HepG2 (cell line): Measurements from ENCODE around the gene QRFP.

Experiments used
- CTCF ChIP-seq: sonication (generic); formaldehyde crosslinking; IDR thresholded peaks from 2 replicates; pipeline ENCODE4 v1.5.0; 2020; ENCODE audit warnings: mild to moderate bottlenecking, missing genetic modification reagents, moderate library complexity
- EED ChIP-seq: sonication (generic); formaldehyde crosslinking; IDR thresholded peaks from 2 replicates; pipeline ENCODE4 v1.5.0; 2020; ENCODE audit warnings: mild to moderate bottlenecking, missing genetic modification reagents
- EZH2 ChIP-seq: conservative IDR thresholded peaks from 2 replicates; pipeline ENCODE4 v1.6.1; 2012; ENCODE audit warnings: mild to moderate bottlenecking, low read depth, low read length, moderate library complexity
- POLR2AphosphoS5 ChIP-seq: IDR thresholded peaks from 2 replicates; pipeline ENCODE4 v1.6.1; 2012; ENCODE audit warnings: low read depth, low read length
- TCF7L2 ChIP-seq: IDR thresholded peaks from 2 replicates; pipeline ENCODE4 v1.6.1; 2011; ENCODE audit warnings: mild to moderate bottlenecking, low read depth, low read length, moderate library complexity
- ZBTB33 ChIP-seq: sonication (generic); formaldehyde crosslinking; IDR thresholded peaks from 2 replicates; pipeline ENCODE4 v1.4.0; 2020; ENCODE audit warnings: missing genetic modification reagents

GRCh38 chr9:130887494-130888144, 9.0 kb downstream of the QRFP start:
- TF ChIP-seq ZBTB33 (no peak), POLR2AphosphoS5 (no peak), CTCF (no peak), EZH2 (no peak), TCF7L2 (no peak), EED (CRISPR knock-in tag) (no peak)
